ENCODE measurements around the gene DDX1.

DDX1 gene

DNA sequence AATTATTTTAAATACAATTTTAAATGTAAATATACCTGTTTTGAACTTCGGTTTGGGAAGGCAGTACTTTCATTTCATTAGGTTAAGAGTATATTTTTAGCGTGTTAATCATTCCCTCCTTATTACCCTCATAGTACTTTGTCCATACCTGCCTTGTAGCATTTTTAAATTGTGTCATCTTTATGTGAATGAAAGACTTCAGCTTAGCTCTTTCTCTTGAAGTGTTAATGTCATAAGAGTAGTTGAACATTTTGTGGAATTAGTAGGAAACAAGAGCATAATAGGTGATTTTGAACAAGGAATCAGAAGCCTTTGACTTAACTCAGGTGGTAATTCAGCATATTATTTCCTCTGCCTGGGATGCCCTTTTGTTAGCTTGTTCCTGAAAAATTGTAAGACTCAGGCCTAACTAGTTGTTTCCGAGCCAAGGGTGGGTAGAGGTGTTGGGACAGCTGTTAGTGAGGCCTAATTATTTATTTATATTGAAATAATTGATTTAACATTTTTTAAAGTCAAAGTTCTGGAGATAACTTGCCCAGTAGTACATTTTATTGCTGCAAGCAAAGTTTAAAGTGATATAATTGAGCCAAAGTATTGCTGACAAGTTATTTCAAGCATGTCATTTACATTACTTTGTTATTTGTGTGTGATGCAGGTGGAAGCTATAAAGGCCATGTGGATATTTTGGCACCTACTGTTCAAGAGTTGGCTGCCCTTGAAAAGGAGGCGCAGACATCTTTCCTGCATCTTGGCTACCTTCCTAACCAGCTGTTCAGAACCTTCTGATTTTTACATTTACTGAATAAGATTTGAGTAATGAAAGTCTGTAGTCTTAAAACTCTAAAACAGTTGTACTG, 38.7 kb downstream of the DDX1 start:
- DNase-seq (ENCODE audit: low read depth) = no peak

- DNase-seq (ENCODE audit: low read depth) = no peak
Measured at GRCh38 chr2:15630978-15631719, 39.5 kb downstream of the DDX1 start.

- DNase-seq (ENCODE audit: low read depth) = no peak
Measured at GRCh38 chr2:15631883-15632282, 40.2 kb downstream of the DDX1 start.

DNA sequence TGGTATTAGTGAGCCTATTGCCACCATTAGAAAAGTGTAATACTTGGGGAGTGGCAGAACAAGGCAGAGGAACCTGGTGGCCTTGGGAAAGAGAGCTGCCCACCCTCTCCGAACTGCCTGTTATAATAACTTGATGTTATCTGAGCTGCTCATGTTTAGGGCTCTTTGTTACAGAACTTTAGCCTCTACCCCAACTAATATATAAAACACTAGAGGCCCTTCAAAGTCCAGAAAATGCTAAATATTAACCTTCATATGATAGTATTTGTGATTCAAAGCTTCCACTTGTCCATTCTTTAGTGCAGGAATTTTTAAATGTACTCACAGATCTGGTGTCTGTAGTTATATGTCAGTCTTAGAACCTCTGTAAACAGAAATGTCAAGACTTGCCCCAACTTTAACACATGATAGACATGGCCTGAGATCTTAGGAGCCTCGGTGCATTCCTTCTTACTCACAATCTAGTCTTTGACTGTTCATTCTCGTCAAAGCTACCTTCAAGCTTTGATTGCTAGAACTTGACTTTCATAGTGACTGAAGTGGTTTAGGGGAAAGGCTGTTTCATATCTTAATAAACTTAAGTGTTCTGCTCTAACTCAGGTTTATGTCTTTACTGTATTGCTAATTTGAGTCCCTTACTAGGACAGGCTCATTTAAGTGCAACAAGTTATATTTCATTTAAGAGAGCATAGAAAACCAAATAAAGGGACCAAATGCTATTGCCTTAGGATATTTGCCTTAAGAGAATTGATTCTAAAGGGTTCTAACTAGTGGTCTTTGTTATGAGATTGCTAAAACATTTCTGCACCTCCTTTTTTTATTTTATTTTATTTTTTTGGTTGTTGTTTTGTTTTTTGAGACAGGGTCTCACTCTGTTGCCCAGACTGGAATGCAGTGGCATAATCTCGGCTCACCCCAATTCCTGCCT, 41.6 kb downstream of the DDX1 start:
- no peak for DNase-seq (ENCODE audit: low read depth)

DNA sequence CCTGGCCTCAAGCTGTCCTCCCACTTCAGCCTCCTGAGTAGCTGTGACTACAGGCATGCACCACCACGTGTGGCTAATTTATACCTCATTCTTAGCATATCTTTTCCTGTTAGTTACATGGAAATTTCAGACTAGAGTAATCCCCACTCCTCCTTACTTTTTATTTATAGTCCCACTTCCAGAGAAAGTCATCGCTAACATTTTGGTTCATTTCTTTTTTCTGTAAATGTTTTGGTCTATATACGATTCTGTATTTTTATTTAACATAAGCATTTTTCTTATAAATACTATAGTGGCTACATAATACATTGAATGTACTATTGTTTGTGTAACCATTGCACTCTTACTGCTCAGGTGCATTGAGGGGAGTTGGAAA, 42.3 kb downstream of the DDX1 start:
- DNase-seq (ENCODE audit: low read depth) = no peak

- DNase-seq (ENCODE audit: low read depth) = no peak
Measured at GRCh38 chr2:15634846-15635490, 43.3 kb downstream of the DDX1 start.

DNA sequence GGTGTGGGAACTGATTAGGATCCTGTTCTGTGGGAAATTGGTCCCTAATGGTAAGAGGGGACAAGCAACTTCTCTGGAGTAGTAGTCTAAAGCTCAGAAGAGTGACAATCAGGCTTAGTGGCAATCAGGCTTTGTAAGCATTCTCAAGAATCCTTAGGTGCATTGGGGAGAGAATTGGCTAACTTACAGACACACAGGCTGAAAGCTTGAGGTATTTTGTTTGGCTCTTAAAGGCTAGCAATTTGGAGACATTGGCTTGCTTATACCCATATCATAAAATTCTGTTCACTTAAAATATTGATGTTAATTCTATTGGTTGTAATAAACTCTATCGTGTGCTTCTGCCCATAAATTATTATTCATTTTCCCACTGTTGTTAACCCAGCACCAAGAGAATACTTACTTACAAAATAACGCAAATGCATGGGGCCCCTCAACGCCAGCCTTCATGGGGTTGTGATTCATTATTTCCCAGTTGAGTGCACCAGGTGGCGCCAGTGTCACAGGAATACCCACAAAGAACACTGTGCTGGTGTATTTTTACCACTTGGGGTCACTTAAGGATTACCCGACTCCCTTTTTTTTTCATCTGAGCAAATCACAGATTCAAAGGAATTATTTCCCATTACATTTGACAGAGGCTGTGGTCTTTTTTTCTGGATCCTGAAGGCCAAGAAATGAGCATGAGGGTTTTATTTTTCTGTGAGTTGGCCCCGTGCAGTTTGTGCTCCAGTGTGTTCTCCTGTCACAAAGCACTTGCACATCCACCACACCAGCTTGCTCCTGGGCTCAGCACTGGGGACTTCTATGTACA, 45.5 kb downstream of the DDX1 start:
- peak; percentile 7 for DNase-seq (ENCODE audit: low read depth)

DNA sequence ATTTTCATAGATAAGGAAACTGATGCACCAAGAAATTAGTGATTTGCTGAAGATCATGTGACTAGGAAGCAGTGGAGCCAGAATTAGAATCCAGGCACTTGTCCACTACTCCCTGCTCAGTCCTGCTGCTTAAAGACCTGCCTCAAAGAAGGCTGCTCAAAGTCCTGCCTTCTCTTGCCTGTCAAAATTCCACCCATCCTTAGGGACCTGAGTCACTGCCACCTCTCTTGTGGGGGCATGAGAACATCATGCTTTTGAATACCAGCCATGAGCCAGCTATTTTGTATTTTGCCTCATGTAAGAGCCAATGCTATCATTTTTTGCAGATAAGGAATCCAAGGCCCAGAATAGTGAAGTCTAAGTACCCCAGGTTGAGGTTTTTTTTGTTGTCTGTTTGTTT, 47.1 kb downstream of the DDX1 start:
- DNase-seq (ENCODE audit: low read depth) = no peak

DNA sequence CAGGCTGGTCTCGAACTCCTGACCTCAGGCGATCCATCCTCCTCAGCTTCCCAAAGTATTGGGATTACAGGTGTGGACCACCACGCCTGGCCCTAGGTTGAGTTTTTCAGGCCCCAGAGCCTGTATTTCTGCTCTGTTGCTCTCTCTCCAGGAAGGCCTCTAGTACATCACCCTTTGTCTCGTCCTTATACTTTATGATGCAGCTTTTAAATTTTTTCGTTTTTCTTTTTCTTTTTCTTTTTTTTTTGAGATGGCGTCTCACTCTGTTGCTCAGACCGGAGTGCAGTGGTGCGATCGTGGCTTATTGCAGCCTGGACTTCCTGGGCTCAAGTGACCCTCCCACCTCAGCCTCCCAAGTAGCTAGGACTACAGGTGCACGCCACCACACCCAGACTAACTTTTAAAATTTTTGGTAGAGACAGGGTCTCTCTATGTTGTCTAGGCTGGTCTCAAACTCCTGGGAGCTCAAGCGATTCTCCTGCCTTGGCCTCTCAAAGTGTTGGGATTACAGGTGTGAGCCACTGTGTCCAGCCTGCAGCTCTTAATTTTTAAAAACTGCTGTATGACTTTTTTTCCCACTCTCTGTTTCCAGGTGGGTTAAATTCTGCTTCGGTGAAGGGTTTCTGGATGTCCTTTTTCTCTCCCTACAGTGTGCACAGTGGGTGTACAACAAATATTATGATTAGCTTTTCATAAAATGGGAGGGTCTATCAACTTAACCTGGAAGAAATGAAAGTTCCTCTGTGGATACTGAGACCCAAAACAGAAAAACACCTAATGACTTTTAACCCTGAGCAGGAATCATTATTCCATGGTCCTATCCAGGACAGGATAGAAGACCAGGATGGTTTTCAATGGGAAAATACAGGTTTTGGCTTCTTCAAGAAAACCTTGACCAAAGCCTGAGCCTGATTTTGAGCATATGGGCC, 47.9 kb downstream of the DDX1 start:
- DNase-seq (ENCODE audit: low read depth) = no peak

DNA sequence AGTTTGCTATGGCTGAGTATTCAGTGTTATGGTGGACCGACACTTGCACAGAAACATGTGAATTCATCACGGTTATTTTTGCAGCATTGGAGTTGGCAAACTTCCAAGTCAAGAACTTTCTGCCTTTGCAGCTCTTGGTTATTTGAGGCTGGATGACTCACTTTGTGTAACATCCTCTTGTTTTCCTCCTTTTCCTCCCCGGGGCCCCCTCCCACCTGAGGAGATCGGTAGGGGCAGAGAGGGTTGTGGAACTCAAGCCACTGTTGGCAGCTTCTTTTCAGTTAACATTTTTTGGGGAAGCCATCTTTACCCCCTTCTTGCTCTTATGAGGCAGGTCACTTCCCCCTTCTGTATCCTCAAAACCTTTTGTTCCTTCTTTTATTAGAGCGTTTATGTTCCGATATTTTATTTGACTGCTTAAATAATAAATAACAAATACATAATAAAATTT, 48.6 kb downstream of the DDX1 start:
- no peak for DNase-seq (ENCODE audit: low read depth)

DNA sequence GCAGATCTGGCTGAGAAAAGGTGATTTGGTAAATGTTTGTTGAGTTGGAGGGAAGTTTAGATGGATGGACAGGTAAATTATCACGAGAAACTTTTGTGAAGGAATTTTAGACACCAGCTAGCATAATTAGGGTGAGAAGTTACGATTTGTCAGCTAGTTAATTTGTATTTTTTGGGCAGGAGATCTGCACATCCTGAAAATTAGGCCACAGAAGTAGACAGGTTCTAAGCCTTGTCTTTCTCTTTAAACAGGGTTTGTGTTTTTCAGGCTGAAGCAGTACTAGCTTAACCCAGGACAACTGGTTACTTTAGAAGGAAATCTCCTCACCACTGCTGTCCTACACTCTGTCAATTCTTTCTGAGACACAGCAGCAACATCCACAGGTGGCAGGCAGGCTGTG, 49.1 kb downstream of the DDX1 start:
- no peak for DNase-seq (ENCODE audit: low read depth)

DNA sequence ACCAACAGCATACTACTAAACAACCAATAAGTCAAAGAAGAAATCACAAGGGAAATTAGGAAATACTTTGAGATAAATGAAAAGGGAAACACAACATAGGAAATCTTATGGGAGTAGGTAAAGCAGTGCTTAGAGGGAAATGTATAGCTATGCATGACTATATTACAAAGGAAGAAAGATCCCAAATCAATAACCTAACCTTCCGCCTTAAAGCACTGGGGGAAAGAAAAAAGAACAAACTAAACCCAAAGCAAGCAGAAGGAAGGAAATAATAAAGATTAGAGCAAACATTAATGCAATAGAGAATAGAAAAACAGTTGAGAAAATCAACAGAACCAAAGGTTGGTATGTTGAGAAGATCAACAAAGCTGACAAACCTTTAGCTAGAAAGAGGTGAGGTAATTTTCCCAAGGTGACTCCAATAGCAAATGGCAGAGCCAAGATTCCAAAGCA, 49.9 kb downstream of the DDX1 start:
- DNase-seq (ENCODE audit: low read depth) = no peak

GRCh38 chr2:15642011-15642814, 50.5 kb downstream of the DDX1 start:
- DNase-seq (ENCODE audit: low read depth) = no peak

- DNase-seq (ENCODE audit: low read depth) = no peak
Measured at GRCh38 chr2:15642815-15643500, 51.3 kb downstream of the DDX1 start.

DNA sequence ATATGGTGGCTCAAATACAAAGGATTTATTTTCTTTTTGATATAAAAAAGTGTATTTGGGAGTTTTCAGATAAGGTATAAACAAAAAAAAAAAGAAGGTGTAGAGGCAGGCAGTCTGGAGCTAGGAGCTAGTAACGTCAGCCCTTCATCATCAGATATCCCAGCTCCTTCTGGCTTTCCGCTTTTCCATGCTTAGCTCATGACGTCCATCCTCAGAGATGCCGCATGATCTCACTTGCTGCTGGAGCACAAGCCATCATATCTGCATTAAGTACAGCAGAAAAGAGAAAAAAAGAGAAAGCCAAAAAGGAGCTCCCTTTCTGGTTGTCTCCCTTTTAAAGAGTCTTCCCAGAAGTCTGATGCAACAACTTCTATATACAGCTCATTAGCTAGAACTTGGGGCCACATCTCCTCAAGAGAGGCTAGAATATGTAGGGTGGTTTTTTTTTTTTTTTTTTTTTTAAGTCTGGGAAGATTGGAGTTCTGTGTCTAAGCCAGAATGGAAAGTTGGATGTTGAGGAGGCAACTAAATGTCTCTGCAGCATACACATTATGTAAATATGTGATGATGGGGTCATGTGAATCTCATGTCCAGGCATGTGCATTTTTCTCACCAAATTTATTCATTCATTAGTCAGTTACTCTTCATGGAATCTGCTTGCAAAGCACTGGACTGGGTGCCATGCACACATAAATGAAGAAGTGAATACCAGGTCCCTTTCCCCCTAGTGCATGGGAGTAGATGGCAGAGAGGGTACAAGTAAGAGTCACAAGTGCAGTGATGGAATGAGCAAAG, 52.3 kb downstream of the DDX1 start:
- no peak for DNase-seq (ENCODE audit: low read depth)

DNA sequence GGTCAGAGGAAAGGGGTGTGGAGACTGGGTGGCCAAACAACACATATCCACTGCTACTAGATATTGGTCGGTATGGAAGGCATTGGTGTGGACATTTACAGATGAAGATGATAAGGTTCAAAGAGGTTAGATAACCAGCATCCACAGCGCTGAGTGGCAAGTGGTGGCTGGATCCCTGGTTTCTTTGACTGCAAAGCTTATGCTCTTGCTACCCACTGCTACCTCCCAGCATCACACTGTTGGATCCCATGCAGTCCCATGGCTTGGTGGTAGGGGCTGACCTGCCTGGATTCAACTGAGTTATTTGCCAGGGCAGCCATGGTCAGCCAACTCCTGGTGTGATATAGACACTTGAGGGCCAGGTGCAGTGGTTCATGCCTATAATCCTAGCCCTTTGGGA, 53.6 kb downstream of the DDX1 start:
- no peak for DNase-seq (ENCODE audit: low read depth)

DNA sequence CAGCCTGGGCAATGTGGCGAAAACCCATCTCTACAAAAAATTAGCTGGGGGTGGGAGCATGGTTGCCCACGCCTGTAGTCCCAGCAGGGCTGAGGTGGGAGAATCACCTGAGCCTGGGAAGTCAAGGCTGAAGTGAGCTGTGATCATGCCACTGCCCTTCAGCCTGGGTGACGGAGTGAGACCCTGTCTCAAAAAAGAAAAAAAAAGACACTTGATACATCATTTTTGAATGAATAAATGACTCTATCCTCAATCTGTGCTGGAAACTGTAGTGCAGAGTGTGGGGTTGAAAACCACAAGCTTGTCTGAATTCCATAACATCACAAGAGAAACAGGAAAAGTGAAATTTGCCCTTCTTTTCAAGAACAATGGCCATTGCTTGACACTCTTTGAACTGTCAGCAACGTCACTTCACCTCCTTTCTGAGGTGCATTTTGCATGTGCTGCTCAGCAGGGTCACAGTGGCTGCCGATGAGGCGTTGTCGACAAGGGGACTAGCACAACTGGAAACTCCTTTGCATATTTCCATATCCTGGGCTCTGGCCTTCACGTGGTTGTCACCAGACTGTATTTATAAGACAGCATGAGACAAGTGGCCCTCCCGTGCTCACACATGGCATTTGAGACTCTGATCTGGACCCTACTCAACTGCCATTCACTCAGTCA, 54.2 kb downstream of the DDX1 start:
- DNase-seq (ENCODE audit: low read depth) = no peak
